Esophagus muscularis mucosa (tissue), 4 donors: ENCODE measurements around the gene EXOC1. TPM values are rescaled to one million over a fixed set of nuclear protein-coding genes. Genes with fewer than 3 reads are reported as not detected.

Experiments
- DNase-seq: peaks from one replicate; pipeline ENCODE4 v3.0.0-alpha.2; 2017; ENCODE audit errors: extremely low spot score
- H3K27ac ChIP-seq, 4 donors: fragments of 200-600 bp; sonication (generic); replicated peaks in 1 of 4; 1 replicate in 3 of 4; 2 replicates in 1 of 4; pipeline ENCODE4 v1.5.1; 2016 to 2019; ENCODE audit warnings: mild to moderate bottlenecking in 1 of 4
- H3K27me3 ChIP-seq, 4 donors: fragments of 200-600 bp; sonication (generic); one replicate each; pipeline versions ENCODE4 v1.5.1 to v1.6.0; 2016 to 2019
- H3K36me3 ChIP-seq, 4 donors: fragments of 200-600 bp; sonication (generic); one replicate each; pipeline ENCODE4 v1.5.1; 2016 to 2019
- H3K4me1 ChIP-seq, 4 donors: fragments of 200-600 bp; sonication (generic); one replicate each; pipeline ENCODE4 v1.5.1; 2016 to 2019
- H3K4me3 ChIP-seq, 4 donors: fragments of 200-600 bp; sonication (generic); 1 replicate in 2 of 4; 2 replicates in 2 of 4; pipeline ENCODE4 v1.5.1; 2016 to 2019; ENCODE audit warnings: mild to moderate bottlenecking in 4 of 4, moderate library complexity in 1 of 4
- H3K9me3 ChIP-seq, 4 donors: fragments of 200-600 bp; sonication (generic); 1 replicate in 3 of 4; 2 replicates in 1 of 4; pipeline ENCODE4 v1.5.1; 2016 to 2019
- CTCF ChIP-seq, 3 experiments: fragments of 200-600 bp in 2 of 3; fragments of 450-650 bp in 1 of 3; sonication (generic) in 2 of 3; IDR thresholded peaks; one replicate each; pipeline ENCODE4 v1.5.1; 2017 to 2019; ENCODE audit warnings: antibody characterized with exemption in 3 of 3, mild to moderate bottlenecking in 2 of 3, moderate library complexity in 1 of 3
- EP300 ChIP-seq: sonication (generic); formaldehyde crosslinking; IDR thresholded peaks from one replicate; pipeline ENCODE4 v1.6.1; 2017; ENCODE audit warnings: antibody characterized with exemption
- POLR2A ChIP-seq: fragments of 450-650 bp; IDR thresholded peaks from one replicate; pipeline ENCODE4 v1.6.1; 2017; ENCODE audit warnings: antibody characterized with exemption, moderate library complexity, mild to moderate bottlenecking, low read depth
- POLR2AphosphoS5 ChIP-seq, 2 donors: sonication (generic); formaldehyde crosslinking; IDR thresholded peaks; one replicate each; pipeline ENCODE4 v1.6.1; 2017; ENCODE audit warnings: antibody characterized with exemption in 2 of 2
- WGBS: methylation state at CpG from one replicate; pipeline ENCODE4 v1.1.5; 2018; 5-methylcytosine and 5-hydroxymethylcytosine counted together
- intact Hi-C: fragments of 100-400 bp; cut with DNase I; formaldehyde crosslinking; loops from one replicate; pipeline ENCODE4 v1.15.1; 2023
- total RNA-seq, 4 donors: library from RNA; depleted of rRNA; stranded (reverse); fragments of >200 nt; gene quantifications; one replicate each; pipeline versions ENCODE4 v1.1.0 to v1.2.1, GENCODE V29; 2016

Gene EXOC1
- total RNA-seq, 4 donors from 2014 or later = 22.0 to 33.6 (median 23.6) TPM

GRCh38 chr4:55826986-55827385 lies 26.5 kb upstream of the EXOC1 start:
- Histone ChIP-seq H3K27ac (no peak overlapping the region), H3K9me3 (no peaks in the 10 kb centered on the region), H3K27me3 (peaks cover 0 to 14% (median 0%) of the 10 kb centered on the region in 4 donors), H3K4me1 (no peaks in the 10 kb centered on the region), H3K4me3 (no peak overlapping the region), H3K36me3 (no peaks in the 10 kb centered on the region)
- DNase-seq = no peak
- no peak for TF ChIP-seq CTCF (IDR thresholded peaks at IDR 0.05)
- TF ChIP-seq POLR2AphosphoS5 (IDR thresholded peaks at IDR 0.05) = no peak
- TF ChIP-seq EP300 = no peak
- no peak for TF ChIP-seq POLR2A
- intact Hi-C loops = no loop called here

GRCh38 chr4:55827582-55827981 lies 25.9 kb upstream of the EXOC1 start:
- intact Hi-C loops = no loop called here
- H3K4me3 ChIP-seq = no peak overlapping the region
- no peaks in the 10 kb centered on the region for H3K9me3 ChIP-seq
- peaks cover 0 to 14% (median 0%) of the 10 kb centered on the region in 4 donors for H3K27me3 ChIP-seq
- H3K4me1 ChIP-seq = no peaks in the 10 kb centered on the region
- H3K27ac ChIP-seq = no peak overlapping the region
- 79% methylated on average over 2 of the region's 2 CpGs for WGBS
- H3K36me3 ChIP-seq = no peaks in the 10 kb centered on the region
- DNase-seq = no peak
- TF ChIP-seq EP300 = no peak
- TF ChIP-seq POLR2A = no peak
- TF ChIP-seq CTCF (IDR thresholded peaks at IDR 0.05) = no peak
- TF ChIP-seq POLR2AphosphoS5 (IDR thresholded peaks at IDR 0.05) = no peak

- TF ChIP-seq EP300 = no peak
- TF ChIP-seq POLR2AphosphoS5 (IDR thresholded peaks at IDR 0.05) = no peak
- no peak for TF ChIP-seq CTCF (IDR thresholded peaks at IDR 0.05)
- TF ChIP-seq POLR2A = no peak
- no peak overlapping the region for H3K4me3 ChIP-seq
- H3K36me3 ChIP-seq = no peaks in the 10 kb centered on the region
- intact Hi-C loops = no loop called here
- WGBS = 63% methylated on average over 3 of the region's 3 CpGs
- DNase-seq = no peak
- peaks cover 0 to 12% (median 0%) of the 10 kb centered on the region in 4 donors for H3K27me3 ChIP-seq
- no peaks in the 10 kb centered on the region for H3K9me3 ChIP-seq
- no peak overlapping the region for H3K27ac ChIP-seq
- no peaks in the 10 kb centered on the region for H3K4me1 ChIP-seq
Observed at GRCh38 chr4:55830048-55830447, 23.4 kb upstream of the EXOC1 start.

GRCh38 chr4:55830716-55831115 lies 22.7 kb upstream of the EXOC1 start:
- Histone ChIP-seq H3K9me3 (no peaks in the 10 kb centered on the region), H3K4me3 (no peak overlapping the region), H3K27me3 (peaks cover 0 to 12% (median 0%) of the 10 kb centered on the region in 4 donors), H3K4me1 (no peaks in the 10 kb centered on the region), H3K36me3 (no peaks in the 10 kb centered on the region), H3K27ac (no peak overlapping the region)
- intact Hi-C loops = no loop called here
- TF ChIP-seq EP300 (no peak), POLR2AphosphoS5 (IDR thresholded peaks at IDR 0.05) (no peak), POLR2A (no peak), CTCF (IDR thresholded peaks at IDR 0.05) (no peak)
- 60% methylated on average over 4 of the region's 4 CpGs for WGBS
- DNase-seq = no peak

- intact Hi-C loops = no loop called here
- Histone ChIP-seq H3K27ac (no peak overlapping the region), H3K27me3 (peaks cover 0 to 11% (median 2%) of the 10 kb centered on the region in 4 donors), H3K9me3 (peaks cover 0 to 10% (median 0%) of the 10 kb centered on the region in 4 donors), H3K36me3 (no peaks in the 10 kb centered on the region), H3K4me3 (no peak overlapping the region), H3K4me1 (no peaks in the 10 kb centered on the region)
- DNase-seq = no peak
- no peak for TF ChIP-seq EP300
- TF ChIP-seq POLR2AphosphoS5 (IDR thresholded peaks at IDR 0.05) = no peak
- TF ChIP-seq CTCF (IDR thresholded peaks at IDR 0.05) = no peak
- no peak for TF ChIP-seq POLR2A
- 93% methylated on average over 3 of the region's 3 CpGs for WGBS
Observed at GRCh38 chr4:55834086-55834795, 19.2 kb upstream of the EXOC1 start.
